WI38 (cell line): ENCODE data around the gene TCFL5.

ENCODE experiments used
- H3K4me3 ChIP-seq: 2 replicates; pipeline ENCODE4 v1.5.1; 2011; ENCODE audit warnings: low read depth, mild to moderate bottlenecking, control low read depth, low read length
- CTCF ChIP-seq: IDR thresholded peaks from 2 replicates; pipeline ENCODE4 v1.5.1; 2012; ENCODE audit warnings: low read depth, mild to moderate bottlenecking, control low read depth, low read length

TCFL5 gene

GRCh38 chr20:62831361-62831788 is 30.2 kb downstream of the TCFL5 start:
- no peak for TF ChIP-seq CTCF
- H3K4me3 ChIP-seq: no peak overlapping the region

GRCh38 chr20:62830821-62831220 is 30.8 kb downstream of the TCFL5 start:
- TF ChIP-seq CTCF: no peak
- H3K4me3 ChIP-seq: no peak overlapping the region

- H3K4me3 ChIP-seq: no peak overlapping the region
- no peak for TF ChIP-seq CTCF
Measured at GRCh38 chr20:62830251-62830650, 31.4 kb downstream of the TCFL5 start.

- TF ChIP-seq CTCF: no peak
- no peak overlapping the region for H3K4me3 ChIP-seq
Measured at GRCh38 chr20:62829231-62830230, 32.1 kb downstream of the TCFL5 start.

GRCh38 chr20:62828511-62829230 is 33.0 kb downstream of the TCFL5 start:
- no peak for TF ChIP-seq CTCF
- H3K4me3 ChIP-seq: no peak overlapping the region

- TF ChIP-seq CTCF: no peak
- no peak overlapping the region for H3K4me3 ChIP-seq
Measured at GRCh38 chr20:62828051-62828450, 33.6 kb downstream of the TCFL5 start.
